Measurements from ENCODE around the gene SLC41A2.

SLC41A2 gene

GRCh38 chr12:104958001-104958804, at the start of gene SLC41A2 (continued):
- TF ChIP-seq ZNF76 (tag by site-specific recombination; IDR thresholded peaks at IDR 0.05; ENCODE audit: borderline replicate concordance, low read depth) = peak; percentile 49; the same call in 1 of the 2 replicates
- peak; percentile 77 for TF ChIP-seq ZFP37 (tag by site-specific recombination; IDR thresholded peaks at IDR 0.05)
- peak; percentile 89 for TF ChIP-seq SCRT1 (tag by site-specific recombination; IDR thresholded peaks at IDR 0.05; ENCODE audit: borderline replicate concordance)
- TF ChIP-seq KLF16 (tag by site-specific recombination; IDR thresholded peaks at IDR 0.05) = peak; percentile 87
- peak; percentile 77 for TF ChIP-seq ZNF324 (tag by site-specific recombination; IDR thresholded peaks at IDR 0.05)
- no peak for TF ChIP-seq MYNN (tag by site-specific recombination; IDR thresholded peaks at IDR 0.05; ENCODE audit: borderline replicate concordance)
- TF ChIP-seq ZEB2 (tag by site-specific recombination; IDR thresholded peaks at IDR 0.05) = peak; percentile 98
- no peak for TF ChIP-seq REPIN1 (tag by site-specific recombination; IDR thresholded peaks at IDR 0.05; ENCODE audit: low read depth)
- no peak for TF ChIP-seq ZNF175 (tag by site-specific recombination; IDR thresholded peaks at IDR 0.05)
- TF ChIP-seq ZNF366 (tag by site-specific recombination; conservative IDR thresholded peaks at IDR 0.05) = peak; percentile 68
- TF ChIP-seq BCL11A (tag by site-specific recombination; IDR thresholded peaks at IDR 0.05; ENCODE audit: low read depth) = peak; percentile 92
- TF ChIP-seq ZNF157 (tag by site-specific recombination; IDR thresholded peaks at IDR 0.05) = no peak
- TF ChIP-seq BCL11B (tag by site-specific recombination; IDR thresholded peaks at IDR 0.05; ENCODE audit: low read depth) = peak; percentile 46; the same call in 1 of the 2 replicates
- TF ChIP-seq ZNF629 (tag by site-specific recombination; IDR thresholded peaks at IDR 0.05) = peak; percentile 88
- TF ChIP-seq PRDM4 (tag by site-specific recombination; IDR thresholded peaks at IDR 0.05) = no peak
- peak; percentile 100 for TF ChIP-seq ZSCAN30 (tag by site-specific recombination; IDR thresholded peaks at IDR 0.05)
- no peak for TF ChIP-seq ZNF169 (tag by site-specific recombination; IDR thresholded peaks at IDR 0.05)
- TF ChIP-seq GLI2 (tag by site-specific recombination; IDR thresholded peaks at IDR 0.05; ENCODE audit: borderline replicate concordance, low read depth) = no peak
- TF ChIP-seq GLIS2 (tag by site-specific recombination; IDR thresholded peaks at IDR 0.05) = peak; percentile 54
- TF ChIP-seq ZNF248 (tag by site-specific recombination; IDR thresholded peaks at IDR 0.05) = no peak
- TF ChIP-seq ZBTB8A (tag by site-specific recombination; IDR thresholded peaks at IDR 0.05) = peak; percentile 97
- TF ChIP-seq GLIS1 (tag by site-specific recombination; IDR thresholded peaks at IDR 0.05) = peak; percentile 57
- no peak for TF ChIP-seq ZNF580 (tag by site-specific recombination; IDR thresholded peaks at IDR 0.05)
- peak; percentile 76; the same call in 1 of the 2 replicates for TF ChIP-seq KLF10 (tag by site-specific recombination; IDR thresholded peaks at IDR 0.05)
- TF ChIP-seq ZNF426 (tag by site-specific recombination; IDR thresholded peaks at IDR 0.05) = no peak
- TF ChIP-seq ZBTB10 (tag by site-specific recombination; IDR thresholded peaks at IDR 0.05) = peak; percentile 92
- TF ChIP-seq FEZF1 (tag by site-specific recombination; IDR thresholded peaks at IDR 0.05) = 0 out of 2 replicates have a peak, but pooled peaks have one; percentile 33
- TF ChIP-seq ZNF433 (tag by site-specific recombination; IDR thresholded peaks at IDR 0.05; ENCODE audit: low read depth) = no peak
- peak; percentile 77; the same call in 1 of the 2 replicates for TF ChIP-seq ZNF639 (tag by site-specific recombination; IDR thresholded peaks at IDR 0.05)
- TF ChIP-seq ZNF560 (tag by site-specific recombination; IDR thresholded peaks at IDR 0.05; ENCODE audit: borderline replicate concordance) = no peak
- TF ChIP-seq KLF7 (tag by site-specific recombination; IDR thresholded peaks at IDR 0.05; ENCODE audit: borderline replicate concordance) = peak; percentile 89; the same call in 1 of the 2 replicates
- peak; percentile 77 for TF ChIP-seq KLF17 (tag by site-specific recombination; IDR thresholded peaks at IDR 0.05)
- peak; percentile 91 for TF ChIP-seq KLF1 (tag by site-specific recombination; IDR thresholded peaks at IDR 0.05)

All from HEK293 (cell line).